DMS53 treated with DMSO at 0.1 percent for 48 hours (cell line): ENCODE measurements around the gene KDM2A.

Source experiments
- DNase-seq: peaks from one replicate; lab custom pipeline; 2025; ENCODE audit not compliant: unreplicated experiment; lab: John Stamatoyannopoulos, UW

The KDM2A gene

DNA sequence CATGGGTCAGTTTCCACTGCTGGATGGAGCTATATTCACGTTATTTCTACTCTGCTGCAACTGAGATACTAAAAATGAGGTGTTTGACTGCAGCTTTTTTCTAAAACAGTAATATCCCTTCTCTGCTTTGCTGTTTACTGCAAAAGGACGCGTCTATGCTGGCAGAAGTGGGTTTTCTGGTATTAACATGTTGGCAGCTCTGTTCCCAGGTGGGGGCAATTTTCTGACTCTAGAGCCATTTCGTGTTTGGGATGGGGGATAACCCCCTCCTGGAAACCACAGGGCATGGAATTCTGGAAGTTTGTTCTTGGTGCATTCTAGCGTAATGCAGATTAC is 152.1 kb downstream of the KDM2A start:
- no peak for DNase-seq

GRCh38 chr11:67271541-67272284 is 152.7 kb downstream of the KDM2A start:
- DNase-seq: no peak

DNA sequence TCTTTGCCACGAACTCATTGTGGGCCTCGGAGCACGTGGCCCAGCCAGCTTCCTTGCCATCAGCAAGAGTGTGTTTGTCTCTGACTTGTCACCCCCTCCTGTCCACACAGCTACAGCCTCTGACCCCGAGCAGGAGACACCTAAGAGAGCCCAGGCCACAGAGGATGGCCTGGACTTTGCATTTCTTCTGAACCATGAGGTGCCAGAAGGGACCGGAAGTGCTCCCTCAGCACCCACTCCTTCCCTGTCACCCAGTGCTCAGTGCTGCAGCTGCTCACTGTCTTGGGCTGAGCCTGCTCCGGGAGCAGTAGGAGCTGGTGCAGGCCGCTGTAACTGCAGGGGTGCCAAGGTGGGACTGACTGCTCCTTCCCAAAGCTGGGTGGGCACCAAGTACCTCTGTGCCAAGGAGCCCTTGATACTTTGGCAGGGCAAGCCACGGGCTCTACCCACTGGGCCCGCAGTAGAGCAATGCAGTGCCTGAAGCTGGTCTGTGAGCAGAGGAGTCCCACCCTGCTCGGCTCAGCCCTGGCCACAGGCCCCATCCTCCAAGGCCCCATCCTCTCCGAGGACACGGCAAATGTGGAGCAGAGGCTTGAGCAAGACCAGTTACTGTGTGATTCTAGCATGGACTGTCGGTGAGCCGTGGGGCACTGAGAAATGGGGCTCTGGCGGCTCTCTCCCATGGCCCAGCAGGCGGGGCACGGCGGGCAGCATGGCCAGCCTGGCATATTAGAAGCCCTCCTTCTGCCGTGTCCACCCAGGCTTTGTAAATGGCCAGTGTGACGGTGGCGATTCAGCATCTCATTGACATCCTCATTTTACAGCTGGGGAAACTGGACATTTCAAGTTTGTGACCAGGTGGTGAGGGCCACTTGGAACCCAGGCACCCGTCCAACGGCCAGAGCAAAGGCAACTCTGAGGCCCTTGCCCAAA is 153.5 kb downstream of the KDM2A start:
- DNase-seq: no peak

DNA sequence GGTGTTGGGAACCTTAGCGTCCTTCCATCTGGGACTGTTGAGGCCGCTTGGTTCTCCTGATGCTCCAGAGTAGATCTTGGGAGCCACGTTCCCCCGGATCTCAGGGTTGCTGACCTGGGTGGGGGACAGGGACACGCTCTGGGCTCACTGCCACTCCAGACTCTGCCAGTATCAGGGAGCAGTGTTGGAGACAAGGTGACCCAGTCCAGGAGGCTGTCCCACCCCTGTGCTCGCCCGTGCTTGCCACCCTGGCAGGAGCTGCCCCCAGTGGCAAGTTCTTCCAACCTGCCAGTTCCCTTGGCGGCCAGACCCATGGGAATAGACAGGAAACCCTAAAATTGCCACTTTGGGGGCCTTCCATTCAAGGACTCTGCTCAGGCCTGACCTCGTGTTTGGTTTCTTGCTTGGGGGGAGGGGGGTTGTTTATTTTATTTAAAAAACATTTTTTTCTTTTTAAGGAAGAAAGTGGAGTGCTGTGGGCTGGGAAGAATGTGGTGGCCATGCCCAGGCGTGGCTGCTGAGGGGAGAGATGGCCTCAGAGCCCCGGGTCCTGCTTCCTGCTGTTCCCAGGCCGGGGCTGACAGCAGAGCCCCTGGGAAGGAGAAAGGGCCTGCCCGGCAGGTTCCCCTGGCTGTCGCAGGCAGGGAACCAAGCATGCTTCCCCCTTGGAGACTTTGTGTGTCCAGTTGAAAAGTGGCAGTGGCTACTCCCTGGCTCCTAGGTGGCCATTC is 154.4 kb downstream of the KDM2A start:
- DNase-seq: no peak

GRCh38 chr11:67274768-67275605 is 155.9 kb downstream of the KDM2A start:
- no peak for DNase-seq

GRCh38 chr11:67275606-67276409 is 156.7 kb downstream of the KDM2A start:
- no peak for DNase-seq

- DNase-seq: no peak
These were observed 157.7 kb downstream of the KDM2A start for GRCh38 chr11:67276781-67277230.

DNA sequence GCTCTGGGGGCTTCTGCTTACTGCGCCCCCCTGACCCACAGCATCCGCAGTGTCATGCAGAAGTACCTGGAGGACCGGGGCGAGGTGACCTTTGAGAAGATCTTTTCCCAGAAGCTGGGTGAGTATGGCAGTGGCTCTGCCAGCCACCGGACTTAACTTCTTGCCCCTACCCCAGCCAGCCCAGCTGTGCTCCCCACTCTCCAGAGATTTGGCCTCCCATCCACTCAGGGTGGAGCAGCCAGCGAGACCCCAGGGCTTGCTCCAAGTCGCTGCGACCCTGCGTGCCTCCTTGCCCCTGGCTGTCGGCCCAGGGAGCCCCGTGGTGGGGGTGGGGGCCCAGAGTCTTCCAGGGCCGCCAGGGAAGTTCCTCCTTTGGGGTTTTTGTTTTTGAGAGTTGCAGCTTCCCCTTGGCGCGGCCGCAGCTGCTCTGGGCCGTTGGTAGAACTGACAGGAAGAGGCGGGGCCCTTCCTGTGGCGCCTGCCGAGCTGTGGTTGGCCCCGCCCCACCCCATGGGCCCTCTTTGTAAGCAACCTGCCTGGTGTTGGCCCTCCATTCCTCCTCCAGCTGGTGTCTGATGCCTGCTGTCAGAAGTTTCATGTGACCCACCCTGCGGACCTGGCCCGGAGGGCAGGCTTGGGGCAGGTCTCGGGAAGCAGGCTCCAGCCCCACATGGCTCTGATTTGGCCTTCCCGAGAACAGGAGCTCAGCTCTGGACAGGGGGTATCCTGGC is 158.3 kb downstream of the KDM2A start:
- DNase-seq: no peak

DNA sequence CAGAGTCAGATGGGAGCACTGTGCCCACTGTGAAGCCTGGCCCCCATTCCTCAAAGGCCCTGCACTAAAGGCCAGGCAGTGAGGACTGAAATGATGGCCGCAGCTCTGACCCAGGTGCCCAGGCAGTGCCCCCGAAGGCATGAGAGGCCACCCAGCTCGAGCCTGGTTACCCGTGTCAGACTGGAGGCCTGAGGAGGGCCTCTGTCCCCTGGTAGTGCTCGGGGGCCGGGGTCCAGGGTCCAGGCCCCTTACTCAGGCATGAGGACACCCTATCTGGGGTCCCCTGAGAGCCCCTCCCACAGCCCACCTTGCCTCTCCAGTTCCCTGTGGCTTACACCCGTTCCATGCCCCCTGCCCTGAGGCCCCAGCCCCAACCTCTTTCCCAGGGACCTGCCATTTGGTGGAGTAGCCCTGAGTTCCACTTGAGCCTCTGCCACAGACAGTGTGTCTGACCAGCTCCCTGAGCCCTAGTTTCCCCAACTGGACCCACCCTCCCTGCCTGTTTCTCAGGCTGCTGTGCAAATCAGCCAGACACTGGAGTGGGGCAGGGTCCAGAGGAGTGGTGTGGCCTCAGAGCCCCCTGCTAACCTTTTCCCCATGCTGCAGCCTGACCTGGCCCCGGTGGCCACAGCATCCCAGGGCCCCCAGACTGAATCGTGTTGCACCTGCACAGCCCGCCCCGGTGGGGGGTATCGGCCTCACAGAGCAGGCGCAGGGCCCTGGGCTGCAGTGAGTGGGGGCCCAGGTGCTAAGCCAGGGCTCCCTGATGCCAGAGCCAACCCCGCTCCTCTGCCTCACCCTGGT is 159.3 kb downstream of the KDM2A start:
- no peak for DNase-seq

- no peak for DNase-seq
These were observed 160.0 kb downstream of the KDM2A start for GRCh38 chr11:67278939-67279588.

- no peak for DNase-seq
These were observed 160.7 kb downstream of the KDM2A start for GRCh38 chr11:67279589-67280340.

DNA sequence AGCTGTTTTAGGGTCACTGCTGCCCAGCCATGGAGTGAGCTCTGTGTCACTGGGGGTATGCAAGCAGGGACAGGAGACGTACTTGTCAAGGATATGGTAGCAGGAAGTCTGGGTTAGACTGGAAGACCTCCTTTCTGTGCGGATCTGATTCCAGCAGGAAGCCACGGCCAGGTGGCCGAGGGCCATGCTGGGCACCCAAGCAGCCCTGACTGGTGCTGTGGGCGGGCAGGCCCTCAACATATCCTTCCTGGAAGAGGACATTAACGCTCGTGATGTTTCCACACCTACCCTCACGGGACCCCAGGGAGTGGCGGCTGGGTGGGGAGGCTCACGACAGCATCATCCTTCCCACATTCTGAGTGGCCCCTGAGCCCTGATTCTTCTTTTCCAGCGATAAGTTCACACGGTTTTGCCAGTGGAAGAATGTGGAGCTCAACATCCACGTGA is 161.3 kb downstream of the KDM2A start:
- DNase-seq: no peak

DNA sequence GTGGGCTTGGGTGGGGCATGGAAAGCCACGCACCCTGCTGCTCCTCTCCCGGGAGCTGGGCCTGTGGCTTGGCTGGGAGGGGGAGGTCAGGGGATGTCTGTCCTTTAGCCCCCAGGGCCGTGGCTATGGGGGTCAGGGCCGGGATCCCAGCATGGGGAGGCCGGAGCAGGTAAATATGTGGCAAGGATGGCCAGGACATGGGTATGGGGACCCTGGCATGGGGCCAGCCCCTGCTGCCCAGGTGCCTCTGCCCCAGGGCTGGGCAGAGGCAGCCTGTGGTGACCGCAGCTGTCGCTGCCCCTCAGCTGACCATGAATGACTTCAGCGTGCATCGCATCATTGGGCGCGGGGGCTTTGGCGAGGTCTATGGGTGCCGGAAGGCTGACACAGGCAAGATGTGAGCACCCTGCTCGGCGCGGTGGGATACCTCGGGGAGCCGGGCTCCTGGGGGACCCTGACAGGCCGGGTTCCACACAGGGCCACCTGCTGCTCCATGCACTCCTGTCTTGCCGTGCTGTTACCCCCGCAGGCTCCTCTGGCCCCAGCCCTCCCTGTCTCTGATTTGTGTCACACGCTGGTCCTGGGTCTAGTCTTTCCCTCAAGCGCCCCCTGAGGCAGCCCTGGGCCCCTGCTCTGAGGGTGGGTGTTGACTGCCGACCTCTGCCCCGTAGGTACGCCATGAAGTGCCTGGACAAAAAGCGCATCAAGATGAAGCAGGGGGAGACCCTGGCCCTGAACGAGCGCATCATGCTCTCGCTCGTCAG is 161.9 kb downstream of the KDM2A start:
- no peak for DNase-seq

- DNase-seq: no peak
These were observed 162.6 kb downstream of the KDM2A start for GRCh38 chr11:67281552-67282150.

GRCh38 chr11:67282155-67282875 is 163.3 kb downstream of the KDM2A start:
- DNase-seq: no peak
